Epithelial cell of proximal tubule (primary cell): ENCODE data around the gene NOL9. TPM values are rescaled to one million over a fixed set of nuclear protein-coding genes. Genes with fewer than 3 reads are reported as not detected.
"Not testable (repeated sequence)": the region's sequence is repeated elsewhere in the genome, so short reads cannot be mapped to it uniquely, and the experiment has no call there.

Experiments
- DNase-seq: peaks from one replicate; pipeline ENCODE4 v3.0.0-alpha.2; 2011; ENCODE audit warnings: low read depth
- H3K4me3 ChIP-seq: 2 replicates; pipeline ENCODE4 v1.5.1; 2011; ENCODE audit warnings: low read depth, mild to moderate bottlenecking, low read length
- CTCF ChIP-seq: conservative IDR thresholded peaks from 2 replicates; pipeline ENCODE4 v1.5.1; 2012; ENCODE audit warnings: low read depth, mild to moderate bottlenecking, low read length
- total RNA-seq: library from RNA; depleted of rRNA; stranded (reverse); fragments of >200 nt; gene quantifications from 2 replicates; pipeline ENCODE4 v1.2.3, GENCODE V29; 2015

The NOL9 gene
- total RNA-seq, 1 donor from 2014 or later = 18.5 TPM

DNA sequence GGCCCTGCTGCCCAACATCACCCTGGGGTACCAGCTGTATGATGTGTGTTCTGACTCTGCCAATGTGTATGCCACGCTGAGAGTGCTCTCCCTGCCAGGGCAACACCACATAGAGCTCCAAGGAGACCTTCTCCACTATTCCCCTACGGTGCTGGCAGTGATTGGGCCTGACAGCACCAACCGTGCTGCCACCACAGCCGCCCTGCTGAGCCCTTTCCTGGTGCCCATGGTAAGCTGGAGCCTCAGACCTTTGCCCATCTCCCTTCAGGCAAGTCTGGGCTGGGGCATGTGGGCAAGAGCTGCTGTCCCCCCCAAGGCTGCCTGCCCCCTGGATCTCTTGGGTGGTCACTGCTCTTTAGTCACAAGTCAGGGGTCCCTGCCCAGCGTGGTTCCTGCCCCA lies 16.7 kb upstream of the NOL9 start:
- no peak for DNase-seq
- H3K4me3 ChIP-seq = no peak overlapping the region
- TF ChIP-seq CTCF = no peak

DNA sequence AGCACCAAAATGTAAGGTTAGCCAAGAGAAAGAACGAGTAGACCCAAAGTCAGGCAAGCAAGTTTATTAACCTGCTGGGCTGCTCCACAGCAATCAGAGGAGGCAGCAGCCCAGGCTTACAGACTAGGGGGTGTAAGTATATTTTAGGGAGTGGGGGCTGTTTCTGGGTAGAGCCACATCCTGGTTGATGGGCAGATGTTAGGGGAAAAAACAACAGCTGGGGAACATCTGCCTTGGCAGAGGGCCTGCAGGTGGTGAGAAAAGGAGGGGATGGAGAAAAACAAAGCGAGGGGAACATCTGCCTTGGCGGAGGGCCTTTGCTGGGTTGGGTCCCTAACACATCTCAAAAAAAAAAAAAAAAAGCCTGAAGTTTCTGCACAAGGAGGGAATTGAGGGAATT lies 15.8 kb upstream of the NOL9 start:
- H3K4me3 ChIP-seq = no peak overlapping the region
- no peak for TF ChIP-seq CTCF
- no peak for DNase-seq

DNA sequence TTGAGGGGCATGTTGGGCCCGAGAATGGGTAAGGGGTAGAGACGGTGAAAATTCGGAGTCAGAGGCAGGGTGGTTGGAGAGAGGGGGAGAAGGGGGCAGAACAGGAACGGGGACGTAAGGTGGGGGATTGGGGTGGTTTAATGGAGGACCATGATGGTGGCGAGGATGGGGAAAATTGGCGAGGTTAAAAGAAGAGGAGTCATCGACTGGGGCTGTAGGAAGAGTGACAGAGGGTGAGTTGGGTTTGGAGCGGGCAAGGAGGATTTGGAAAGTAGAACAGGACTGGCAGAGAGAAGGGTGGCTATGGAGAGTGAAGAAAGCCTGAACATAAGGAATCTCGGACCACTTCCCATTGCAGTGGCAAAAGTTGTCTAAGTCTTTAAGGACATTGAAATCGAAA lies 14.7 kb upstream of the NOL9 start:
- no peak for TF ChIP-seq CTCF
- no peak for DNase-seq

GRCh38 chr1:6560267-6560666 lies 6.0 kb upstream of the NOL9 start:
- TF ChIP-seq CTCF = no peak
- DNase-seq = no peak
- H3K4me3 ChIP-seq = no peak overlapping the region

More for the DNA sequence above, 14.7 kb upstream of the NOL9 start:
- no peak overlapping the region for H3K4me3 ChIP-seq

DNA sequence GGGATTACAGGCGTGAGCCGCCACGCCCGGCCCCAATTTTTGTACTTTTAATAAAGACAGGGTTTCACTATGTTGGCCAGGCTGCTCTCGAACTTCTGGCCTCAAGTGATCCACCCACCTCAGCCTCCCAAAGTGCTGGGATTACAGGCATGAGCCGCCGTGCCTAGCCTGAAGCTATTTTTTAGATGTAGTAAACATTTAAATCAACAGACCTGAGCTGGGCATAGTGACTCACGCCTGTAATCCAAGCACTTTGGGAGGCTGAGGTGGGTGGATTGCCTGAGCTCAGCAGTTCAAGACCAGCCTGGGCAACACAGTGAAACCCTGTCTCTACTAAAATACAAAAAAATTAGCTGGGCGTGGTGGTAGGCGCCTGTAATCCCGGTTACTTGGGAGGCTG lies 4.8 kb upstream of the NOL9 start:
- not testable (repeated sequence) for DNase-seq

DNA sequence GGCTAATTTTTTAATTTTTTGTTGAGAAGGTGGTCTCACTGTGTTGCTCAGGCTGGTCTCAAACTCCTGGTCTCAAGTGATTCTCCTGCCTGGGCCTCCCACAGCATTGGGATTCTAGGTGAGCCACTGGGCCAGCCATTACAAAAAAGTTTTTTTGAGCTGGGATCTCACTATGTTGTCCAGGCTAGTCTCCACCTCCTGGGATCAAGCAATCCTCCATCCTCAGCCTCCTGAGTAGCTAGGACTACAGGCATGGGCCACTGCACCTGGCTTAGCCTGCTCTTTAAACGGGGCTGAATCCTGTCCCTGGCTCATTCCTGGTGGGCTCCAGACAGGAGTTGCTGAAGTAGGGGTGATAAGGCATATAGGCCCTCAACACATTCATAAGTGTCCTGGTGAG lies 3.3 kb upstream of the NOL9 start:
- no peak for DNase-seq
- no peak overlapping the region for H3K4me3 ChIP-seq
- TF ChIP-seq CTCF = no peak

More for the DNA sequence above, 4.8 kb upstream of the NOL9 start:
- H3K4me3 ChIP-seq = not testable (repeated sequence)

DNA sequence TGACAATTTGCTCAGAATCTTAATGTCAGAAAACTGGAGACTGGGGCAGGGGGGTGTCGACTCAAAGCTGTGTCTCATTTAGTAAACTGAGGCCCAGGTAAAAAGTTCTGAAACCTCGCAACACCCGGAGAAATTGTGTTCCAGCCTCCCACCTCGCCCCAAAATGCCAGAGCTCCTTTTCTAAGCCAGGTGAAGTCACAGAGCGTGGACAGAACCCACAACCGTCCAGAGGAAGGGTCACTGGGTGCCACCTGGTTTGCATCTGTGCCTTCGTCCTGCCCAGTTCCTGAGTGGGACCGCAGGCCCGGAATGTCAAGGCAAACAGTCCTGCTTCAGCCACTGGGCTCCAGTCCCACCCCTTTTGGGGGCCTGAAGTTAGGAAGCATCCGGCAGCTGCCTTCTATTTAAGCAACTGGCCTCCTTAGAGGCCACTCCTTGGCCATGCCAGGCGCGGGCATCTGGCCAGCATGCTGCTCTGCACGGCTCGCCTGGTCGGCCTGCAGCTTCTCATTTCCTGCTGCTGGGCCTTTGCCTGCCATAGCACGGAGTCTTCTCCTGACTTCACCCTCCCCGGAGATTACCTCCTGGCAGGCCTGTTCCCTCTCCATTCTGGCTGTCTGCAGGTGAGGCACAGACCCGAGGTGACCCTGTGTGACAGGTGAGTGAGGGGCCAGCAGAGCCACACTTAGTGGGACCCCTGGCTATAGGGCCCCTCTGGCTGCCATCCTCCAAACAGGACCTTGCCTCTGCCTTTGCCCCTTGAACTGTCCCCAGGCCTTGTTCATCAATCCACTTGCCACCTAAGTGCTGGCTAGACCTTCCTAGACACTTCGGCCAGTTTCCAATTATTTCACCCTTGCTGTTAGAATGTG lies 830 bp upstream of the NOL9 start, which contains the start of gene TAS1R1:
Gene TAS1R1 (plus strand): TSS at position 401 of the 872 bp plus-strand sequence. CDS start 67 bp downstream, at position 468.
- TF ChIP-seq CTCF = no peak
- peak within 1 kb of the TSS; percentile 99 for H3K4me3 ChIP-seq
- DNase-seq = no peak
